ENCODE data around the gene TOR2A.

The TOR2A gene

GRCh38 chr9:127741831-127742434 is 6.8 kb upstream of the TOR2A start:
- no peak for DNase-seq

- no peak for DNase-seq
Observed at GRCh38 chr9:127739614-127740330, 4.7 kb upstream of the TOR2A start.

DNA sequence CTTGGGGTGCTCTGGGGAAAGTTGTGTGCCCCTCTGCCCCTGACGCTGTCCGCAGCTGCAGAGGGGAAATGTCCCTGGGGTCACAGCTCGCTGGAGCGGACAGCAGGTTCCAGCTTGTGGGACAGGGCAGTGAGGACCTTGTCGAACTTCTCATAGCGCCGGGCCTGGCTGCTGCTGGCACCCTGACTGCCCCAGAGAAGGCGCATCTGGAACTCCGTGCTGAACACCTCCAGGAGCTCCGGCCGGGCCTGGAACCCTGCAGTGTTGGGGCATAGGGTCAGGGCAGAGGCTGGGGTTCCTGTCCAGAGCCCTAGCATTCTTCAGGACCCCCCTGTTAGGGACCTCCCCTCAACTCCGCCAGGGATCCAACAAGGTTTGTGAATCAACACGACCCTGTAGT is 3.6 kb upstream of the TOR2A start:
- DNase-seq, result no peak

- DNase-seq, result no peak
Observed at GRCh38 chr9:127735530-127736185, 564 bp upstream of the TOR2A start.

- DNase-seq, result no peak
Observed at GRCh38 chr9:127734247-127734746, 797 bp downstream of the TOR2A start.

DNA sequence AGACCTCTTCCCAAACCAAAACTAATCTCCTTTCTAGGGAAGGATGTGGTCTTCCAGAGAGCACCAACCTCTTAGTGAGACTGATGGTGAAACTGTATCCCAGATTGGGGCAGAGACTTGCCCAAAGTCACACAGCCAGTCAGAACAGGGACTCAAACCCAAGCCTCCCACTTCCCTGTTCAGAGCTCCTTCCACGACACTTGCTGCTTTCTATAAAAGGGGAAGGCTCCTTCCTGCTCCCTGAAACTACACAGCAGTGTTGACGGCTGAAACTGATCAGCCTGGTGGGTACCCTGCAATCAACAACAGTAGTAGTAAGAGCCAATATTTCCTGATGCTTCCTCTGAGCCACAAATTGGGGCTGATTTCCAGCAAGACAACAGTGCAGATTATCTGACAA is 1.5 kb downstream of the TOR2A start:
- no peak for DNase-seq

DNA sequence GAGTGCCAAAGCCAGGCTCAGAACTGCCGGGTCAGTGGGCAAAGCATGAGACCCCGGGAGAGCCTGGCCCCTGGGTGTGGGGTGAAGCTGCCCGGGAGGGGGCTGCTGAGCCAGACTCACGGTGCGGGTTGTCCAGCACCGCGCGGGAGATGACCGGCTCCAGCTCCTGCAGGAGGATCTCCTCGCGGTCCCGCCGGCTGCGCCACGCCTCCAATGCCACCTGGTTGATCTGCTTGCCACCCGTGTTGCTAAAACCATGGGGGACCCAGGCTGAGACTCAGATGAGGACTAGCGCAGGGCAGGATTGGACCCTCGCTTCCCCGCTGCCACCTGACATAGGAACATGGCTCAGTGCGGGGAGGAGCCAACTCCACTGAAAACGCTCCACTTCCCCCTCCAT is 2.6 kb downstream of the TOR2A start:
- DNase-seq, result no peak

DNA sequence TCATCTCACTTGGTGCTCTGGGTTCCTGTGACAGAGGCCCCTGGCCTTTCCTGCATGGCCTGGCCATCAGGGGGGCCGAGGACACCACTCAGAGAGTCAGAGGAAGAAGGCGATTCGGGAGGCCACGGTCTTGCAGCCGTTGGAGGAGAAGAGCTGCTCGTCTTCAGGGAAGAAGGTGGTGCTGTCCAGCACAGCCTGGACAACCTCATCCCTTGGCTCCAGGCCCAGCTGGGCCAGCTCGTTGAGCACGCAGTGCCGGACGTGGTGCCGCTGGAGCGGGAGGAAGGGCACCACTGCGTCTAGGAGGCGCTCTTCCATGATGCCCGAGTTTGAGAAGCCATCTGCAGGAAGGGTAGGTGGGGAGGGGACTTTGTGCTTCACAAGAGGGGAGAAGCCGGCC is 3.2 kb downstream of the TOR2A start:
- no peak for DNase-seq

DNA sequence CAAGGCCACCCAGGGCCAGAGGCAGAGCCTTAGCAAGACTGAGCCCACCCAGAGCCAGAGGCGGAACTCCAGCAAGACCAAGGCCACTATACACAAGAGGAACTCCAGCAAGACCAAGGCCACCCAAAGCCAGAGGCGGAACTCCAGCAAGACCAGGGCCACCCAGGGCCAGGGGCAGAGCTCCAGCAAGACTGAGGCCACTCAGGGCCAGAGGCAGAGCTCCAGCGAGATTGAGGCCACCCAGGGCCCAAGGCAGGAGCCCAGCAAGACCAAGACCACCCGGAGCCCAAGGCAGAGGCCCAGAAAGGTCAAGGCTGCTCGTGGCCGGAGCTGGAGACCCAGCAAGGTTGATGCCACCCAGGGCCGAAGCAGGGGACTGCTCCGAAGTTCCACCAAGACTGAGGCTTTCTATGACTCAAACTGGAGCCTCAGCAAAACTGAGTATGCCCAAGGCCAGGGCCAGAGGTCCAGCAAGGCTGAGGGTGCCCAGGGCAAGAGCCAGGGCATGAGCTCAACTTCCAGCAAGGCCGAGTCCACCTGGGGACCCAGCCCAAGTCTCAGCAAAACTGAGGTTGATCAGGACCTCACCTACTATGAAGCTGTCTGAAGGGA is 4.2 kb downstream of the TOR2A start:
- no peak for DNase-seq

DNA sequence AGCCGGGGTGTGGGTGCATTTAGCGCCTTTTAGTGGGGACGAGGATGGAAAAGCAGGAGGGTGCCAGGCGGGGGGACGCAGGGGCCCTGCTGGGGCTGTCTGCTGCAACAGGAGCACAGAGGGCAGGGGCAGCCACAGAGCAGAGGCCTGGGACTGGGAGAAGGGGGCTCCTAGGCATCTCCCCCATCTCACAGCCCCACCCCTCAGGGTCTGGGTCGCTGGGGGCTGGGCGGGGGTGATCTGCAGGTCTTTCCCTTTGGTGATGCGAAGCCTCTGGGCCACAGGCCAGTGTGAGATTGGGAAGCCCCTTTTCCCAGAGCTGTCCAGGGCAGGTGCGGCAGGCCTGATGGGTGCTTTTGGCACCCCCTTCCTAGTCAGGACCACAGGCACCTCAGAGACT is 4.8 kb downstream of the TOR2A start:
- DNase-seq, result no peak

DNA sequence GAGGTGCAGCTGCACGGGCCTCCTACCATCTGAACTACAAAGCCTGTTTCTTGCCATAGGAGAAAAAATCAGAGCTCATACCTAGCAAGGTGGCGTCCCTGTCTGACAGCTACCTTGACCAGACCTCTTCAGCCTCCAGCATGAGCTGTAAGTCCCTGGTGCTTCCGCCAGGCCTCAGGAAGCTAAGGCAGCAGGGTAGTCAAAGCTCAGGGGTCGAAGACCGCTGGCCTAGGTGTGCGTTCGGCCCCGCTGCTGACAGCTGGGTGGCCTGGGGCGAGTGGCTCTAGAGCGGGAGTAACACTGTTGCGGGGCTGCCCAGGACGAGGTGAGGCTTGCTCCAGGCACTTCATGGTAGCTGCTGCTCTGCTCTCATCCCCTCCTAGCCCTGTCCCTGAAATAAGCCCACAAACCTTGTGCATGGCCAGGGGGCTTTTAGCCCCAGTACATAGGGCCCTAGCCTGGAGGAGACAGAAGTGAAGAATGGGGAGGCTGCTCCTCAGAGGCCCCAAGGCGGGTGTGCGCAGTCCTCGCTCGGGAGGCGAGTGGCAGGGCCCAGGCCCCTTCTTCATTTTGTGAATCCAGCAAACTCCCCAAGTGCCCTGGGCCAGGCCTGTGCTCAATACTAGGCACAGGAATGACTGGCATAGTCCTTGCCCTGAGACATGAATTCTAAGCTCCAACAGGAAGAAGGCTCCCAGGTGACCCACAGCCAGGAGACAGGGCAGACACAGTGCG is 5.4 kb downstream of the TOR2A start:
- no peak for DNase-seq

DNA sequence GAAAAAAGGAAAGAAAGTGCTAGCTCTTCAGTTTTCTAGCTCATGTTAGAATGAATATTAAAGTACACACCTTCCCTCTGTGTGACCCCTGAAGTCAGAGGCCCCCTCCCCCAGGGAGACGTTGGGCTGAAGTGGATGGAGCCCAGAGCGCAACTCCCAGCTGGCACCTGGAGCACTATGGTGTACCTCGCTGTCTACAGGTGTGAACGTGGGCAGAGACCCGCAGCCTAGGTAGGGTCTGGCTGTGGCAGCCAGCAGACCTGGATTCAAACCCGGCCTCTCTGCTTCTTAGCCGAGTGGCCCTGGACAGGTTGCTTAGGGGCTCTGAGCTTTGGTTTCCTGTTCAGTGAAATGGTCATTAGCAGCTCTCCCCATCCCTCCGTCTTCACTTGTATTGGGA is 6.3 kb downstream of the TOR2A start:
- DNase-seq, result no peak

- DNase-seq, result no peak
Observed at GRCh38 chr9:127726871-127727270, 8.2 kb downstream of the TOR2A start.

GRCh38 chr9:127724012-127724411 is 11.1 kb downstream of the TOR2A start:
- no peak for DNase-seq

- no peak for DNase-seq
Observed at GRCh38 chr9:127723444-127723843, 11.7 kb downstream of the TOR2A start.

DNA sequence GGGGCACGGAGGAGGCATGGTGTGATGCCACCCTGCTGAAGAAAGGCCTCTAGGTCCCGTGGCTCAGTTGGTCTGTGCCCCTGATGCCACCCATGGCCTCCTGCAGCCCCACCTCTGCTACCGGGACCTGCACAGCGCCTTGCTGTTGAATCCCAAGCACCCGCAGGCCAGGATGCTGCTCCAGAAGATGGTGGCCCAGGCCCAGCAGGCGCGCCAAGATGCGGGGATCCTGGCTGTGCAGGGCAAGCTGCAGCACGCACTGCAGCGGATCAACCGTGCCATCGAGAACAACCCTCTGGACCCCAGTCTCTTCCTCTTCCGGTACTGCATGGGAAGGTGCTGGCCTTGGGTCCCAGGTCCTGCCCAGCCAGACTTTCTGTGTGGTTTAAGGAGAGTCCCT is 12.1 kb downstream of the TOR2A start:
- no peak for DNase-seq

DNA sequence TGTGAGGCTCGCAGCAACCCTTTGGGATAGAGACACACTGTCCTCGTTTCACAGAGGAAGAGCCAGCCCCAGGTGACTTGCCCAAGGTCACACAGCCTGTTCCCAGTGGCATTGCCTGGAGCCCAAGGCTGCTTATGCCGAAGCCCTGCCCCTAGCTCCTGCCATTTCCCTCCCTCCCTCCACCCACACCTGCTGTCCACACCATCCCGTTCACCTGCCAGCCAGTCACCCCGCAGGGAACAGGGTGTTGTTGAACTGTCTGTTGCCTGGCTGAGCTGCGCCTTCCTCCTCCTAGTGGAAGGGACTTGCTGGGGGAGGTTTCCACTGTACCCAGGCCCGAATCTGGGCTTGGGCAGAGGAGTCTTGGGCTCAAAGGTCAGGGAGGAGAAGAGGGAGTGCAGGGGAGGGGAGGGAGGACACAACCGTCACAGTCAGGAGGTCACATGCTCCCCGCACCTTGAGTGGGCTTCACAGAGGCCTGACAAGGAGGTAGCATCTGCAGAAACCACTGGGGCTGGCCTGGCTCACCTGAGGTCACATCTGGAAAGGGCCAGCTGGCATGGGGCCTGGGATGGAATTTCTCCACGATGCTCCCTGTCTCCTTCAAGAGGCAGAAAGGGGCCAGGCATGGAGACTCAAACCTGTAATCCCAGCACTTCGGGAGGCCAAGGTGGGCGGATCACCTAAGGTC is 12.9 kb downstream of the TOR2A start:
- DNase-seq, result no peak

DNA sequence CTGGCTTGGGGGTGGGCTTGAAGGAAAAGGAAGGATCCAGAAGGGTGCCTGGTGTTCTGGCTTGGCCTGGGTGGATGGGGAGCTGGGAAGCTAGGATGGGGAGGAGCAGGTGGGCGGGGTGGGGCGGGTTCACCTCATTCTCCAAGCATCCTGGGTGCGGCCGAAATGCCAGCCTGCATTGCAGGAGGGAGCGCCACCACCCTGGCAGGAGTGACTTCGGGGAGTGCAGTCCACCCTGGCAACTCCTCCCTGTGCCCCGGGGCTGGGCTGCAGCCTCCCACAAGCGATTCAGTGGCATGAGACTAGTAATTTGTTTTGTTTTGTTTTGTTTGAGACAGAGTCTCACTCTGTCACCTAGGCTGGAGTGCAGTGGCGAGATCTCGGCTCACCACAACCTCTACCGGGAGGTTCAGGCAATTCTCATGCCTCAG is 13.7 kb downstream of the TOR2A start:
- no peak for DNase-seq

- no peak for DNase-seq
Observed at GRCh38 chr9:127720865-127721227, 14.2 kb downstream of the TOR2A start.

DNA sequence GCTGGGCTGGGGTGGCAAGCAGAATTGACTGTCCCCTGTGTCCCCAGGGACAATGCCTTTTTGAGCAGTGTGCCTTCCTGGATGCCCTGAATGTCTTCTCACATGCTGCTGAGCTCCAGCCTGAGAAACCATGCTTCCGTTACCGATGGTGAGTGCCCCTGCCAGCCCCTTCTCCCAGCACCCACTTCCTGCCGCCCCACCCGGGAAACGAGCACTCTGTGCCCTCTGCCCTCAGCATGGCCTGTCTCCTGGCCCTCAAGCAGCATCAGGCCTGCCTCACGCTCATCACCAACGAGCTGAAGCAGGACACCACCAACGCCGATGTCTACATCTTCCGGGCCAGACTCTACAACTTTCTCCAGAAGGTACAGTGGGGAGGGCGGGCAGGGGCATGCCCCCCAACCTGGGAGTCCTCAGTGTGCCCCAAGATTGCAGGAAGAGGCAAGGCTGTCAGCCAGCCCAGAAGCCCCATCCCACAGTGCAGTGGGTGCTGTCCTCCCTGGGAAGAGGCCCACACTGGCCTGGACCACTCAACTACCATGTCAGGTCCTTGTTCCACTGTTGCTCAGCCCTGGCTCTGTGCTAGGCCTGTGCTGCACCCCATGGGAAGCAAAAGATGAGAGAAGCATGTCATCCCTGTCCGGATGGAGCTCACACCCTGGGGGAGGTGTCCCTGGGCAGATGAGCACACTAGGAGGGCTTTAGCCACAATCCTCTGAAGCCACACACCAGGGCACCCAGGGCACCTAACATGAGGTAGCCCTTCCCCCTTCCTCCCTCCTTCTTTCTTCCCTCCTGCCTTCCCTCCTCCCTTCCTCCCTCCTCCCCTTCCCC is 14.8 kb downstream of the TOR2A start:
- no peak for DNase-seq

- no peak for DNase-seq
Observed at GRCh38 chr9:127717766-127718165, 17.3 kb downstream of the TOR2A start.

DNA sequence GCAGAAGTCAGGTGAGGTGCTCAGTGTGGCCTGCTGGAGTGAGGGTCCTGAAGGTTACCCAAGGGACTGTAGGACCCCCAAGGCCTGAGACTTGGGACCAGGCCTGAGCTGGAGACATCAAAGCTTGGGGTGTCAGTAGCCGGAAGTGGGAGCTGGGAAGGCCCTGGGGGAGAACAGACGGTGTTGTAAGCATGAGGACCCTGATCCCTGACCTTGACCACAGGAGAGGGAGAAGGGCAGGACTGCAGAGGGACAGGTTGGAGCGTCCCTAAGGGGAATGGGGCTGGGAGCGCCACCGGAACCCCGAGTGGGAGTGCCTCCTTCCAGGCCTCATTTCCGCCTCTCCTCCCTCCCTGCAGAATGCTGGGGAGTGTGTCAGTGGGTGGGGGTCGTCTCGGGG is 18.7 kb downstream of the TOR2A start:
- no peak for DNase-seq
